ENCODE data around the gene DPH7.

The DPH7 gene

DNA sequence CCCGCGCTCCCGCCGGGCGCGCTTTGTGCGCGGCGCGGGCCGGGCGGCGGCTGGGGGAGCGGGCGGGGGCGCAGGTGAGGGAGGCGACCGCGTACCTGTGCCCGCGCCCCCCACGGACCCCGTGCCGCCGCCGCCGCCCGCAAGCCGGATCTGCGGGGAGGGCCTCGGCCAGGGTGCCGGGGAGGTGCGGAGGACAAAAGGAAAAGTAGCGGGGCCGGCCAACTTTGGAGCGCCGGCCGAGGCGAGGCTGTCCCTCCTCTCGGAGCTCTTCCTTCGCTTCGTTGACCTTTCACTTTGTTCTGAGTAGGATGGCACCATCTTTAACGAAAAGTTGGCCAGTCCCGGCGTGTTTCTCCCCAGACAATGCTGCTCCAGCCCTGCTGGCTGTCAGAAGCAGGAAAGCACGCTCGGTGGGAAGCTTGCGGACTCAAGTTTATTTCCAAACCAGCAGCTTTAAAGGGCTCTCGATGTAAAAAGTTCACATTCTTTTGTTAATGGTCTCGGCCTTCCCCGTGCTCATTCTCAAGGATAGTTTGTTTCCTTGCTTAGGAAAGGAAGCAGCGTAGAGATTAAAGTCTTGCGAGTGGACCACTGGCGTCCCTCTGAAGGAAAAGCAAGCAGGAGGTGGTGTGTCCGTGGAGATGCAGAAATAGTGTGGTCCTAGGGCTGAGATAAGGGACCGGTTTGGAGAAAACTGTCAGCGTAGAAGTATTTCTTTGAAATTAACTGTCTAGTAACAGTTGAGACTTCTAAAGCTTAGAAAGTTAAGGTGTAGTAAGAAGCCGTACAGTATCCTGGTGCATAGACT, 40.7 kb upstream of the DPH7 start:
- Histone ChIP-seq H3K4me3 (peak overlapping the region; percentile 100), H3K27ac (peak overlapping the region; percentile 69 to 97)
- TF ChIP-seq, protein P1, sequence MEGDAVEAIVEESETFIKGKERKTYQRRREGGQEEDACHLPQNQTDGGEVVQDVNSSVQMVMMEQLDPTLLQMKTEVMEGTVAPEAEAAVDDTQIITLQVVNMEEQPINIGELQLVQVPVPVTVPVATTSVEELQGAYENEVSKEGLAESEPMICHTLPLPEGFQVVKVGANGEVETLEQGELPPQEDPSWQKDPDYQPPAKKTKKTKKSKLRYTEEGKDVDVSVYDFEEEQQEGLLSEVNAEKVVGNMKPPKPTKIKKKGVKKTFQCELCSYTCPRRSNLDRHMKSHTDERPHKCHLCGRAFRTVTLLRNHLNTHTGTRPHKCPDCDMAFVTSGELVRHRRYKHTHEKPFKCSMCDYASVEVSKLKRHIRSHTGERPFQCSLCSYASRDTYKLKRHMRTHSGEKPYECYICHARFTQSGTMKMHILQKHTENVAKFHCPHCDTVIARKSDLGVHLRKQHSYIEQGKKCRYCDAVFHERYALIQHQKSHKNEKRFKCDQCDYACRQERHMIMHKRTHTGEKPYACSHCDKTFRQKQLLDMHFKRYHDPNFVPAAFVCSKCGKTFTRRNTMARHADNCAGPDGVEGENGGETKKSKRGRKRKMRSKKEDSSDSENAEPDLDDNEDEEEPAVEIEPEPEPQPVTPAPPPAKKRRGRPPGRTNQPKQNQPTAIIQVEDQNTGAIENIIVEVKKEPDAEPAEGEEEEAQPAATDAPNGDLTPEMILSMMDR (IDR thresholded peaks at IDR 0.05) = no peak
- DNase-seq (ENCODE audit: low spot score) = no peak

DNA sequence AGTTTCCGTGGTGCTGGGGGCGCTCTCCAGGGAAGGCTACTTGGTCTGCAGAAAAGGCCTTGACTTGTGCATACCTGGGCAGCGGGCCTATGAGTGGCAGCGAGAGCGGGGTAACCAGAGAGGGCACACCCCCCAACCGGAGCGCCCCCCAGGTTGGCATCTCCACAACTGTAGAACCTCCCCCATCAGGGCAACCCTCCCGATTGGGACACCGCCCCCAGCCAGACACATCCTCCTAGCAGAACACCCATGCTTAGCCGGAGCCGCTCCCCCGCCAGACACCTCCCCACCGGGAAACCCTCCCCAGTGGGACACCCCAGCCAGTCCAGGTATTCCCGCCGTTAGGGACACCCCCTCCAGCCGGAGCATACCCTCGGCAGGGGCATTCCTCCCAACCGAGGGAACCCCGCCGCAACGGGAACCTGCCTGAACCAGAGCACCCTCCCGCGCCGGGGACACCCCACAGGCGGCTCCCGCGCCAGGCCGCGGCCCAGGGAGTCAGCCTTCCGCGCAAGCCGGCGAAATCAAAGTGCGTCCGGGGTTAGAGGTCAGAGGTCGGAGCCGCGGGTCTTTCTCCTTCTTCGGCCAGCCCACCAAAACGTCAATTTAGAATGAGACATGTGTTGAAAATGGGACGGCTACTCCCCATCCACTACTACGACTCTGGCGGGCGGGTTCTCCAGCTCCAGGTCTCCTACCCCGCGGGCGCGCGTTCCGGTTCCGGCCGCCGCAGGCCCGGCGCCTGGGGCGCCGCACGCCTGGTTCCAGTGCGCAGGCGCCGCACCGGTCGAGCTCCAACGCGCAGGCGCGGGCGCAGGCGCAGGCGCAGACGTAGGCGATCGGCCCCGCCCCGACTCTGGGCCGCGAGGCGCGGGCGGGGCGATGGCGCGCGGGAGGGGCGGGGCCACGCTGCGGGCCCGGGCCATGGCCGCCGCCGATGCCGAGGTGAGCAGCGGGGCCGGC, 39.7 kb upstream of the DPH7 start, which contains the start of gene EHMT1:
Gene EHMT1, plus strand, starts transcription at position 901 of the 963 bp plus-strand sequence. Its CDS starts 24 bp downstream, at position 925.
- TF ChIP-seq, protein P1 (IDR thresholded peaks at IDR 0.05) = no peak

DNA sequence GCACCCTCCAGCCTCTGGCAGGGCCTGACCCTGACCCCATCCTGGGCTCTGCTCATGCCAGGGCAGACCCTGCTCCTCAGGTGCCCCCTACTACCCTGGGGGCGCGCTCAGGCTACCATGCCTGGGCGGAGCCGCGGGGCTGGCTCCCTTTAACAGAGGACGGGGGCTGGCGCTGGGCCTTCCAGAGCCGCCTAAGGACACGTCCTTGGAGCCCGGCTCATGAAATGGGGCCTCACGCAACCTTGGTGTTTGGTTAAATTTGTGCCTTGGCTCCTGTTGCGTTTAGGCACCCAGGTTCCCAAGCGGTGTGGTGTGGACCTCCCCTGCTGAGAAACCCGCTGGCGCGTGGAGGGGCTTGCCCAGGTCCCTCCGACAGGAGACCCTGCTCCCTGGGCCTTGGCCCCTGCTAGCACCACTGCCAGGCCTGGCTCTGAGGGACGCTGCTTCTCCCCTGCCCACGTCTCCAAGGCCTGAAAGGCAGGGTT, 36.7 kb upstream of the DPH7 start:
- TF ChIP-seq, protein P1 (IDR thresholded peaks at IDR 0.05) = no peak
- Histone ChIP-seq H3K4me3 (no peak overlapping the region), H3K27ac (no peak overlapping the region)
- no peak for DNase-seq (ENCODE audit: low spot score)

More for the DNA sequence above, 39.7 kb upstream of the DPH7 start, which contains the start of gene EHMT1:
- peak; percentile 93 for DNase-seq (ENCODE audit: low spot score)
- Histone ChIP-seq H3K27ac (peak within 1 kb of the TSS; percentile 69 to 97), H3K4me3 (peak within 1 kb of the TSS; percentile 100)

DNA sequence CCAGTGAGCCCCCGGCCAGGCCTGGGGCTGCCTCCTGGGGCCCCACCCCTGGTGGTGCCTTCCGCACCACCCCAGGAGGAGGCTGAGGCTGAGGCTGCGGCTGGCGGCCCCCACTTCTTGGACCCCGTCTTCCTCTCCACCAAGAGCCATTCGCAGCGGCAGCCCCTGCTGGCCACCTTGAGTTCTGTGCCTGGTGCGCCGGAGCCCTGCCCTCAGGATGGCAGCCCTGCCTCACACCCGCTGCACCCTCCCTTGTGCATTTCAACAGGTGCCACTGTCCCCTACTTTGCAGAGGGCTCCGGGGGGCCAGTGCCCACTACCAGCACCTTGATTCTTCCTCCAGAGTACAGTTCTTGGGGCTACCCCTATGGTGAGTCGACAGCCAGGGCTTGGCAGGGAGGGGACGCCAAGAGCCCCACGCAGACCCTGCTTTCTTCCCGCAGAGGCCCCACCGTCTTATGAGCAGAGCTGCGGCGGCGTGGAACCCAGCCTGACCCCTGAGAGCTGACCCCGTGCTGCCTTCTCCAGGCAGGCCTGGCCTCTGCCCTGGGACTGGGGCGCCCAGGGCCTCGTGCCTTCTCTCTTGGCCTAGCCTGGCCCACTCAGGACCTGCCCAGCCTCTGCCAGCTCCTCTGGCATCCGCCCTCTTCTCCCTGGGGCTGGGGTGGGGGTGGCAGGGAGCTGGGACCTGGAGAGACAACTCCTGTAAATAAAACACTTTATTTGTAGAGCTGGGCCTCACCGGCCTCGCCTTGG, 36.1 kb upstream of the DPH7 start:
- Histone ChIP-seq H3K27ac (no peak overlapping the region), H3K4me3 (no peak overlapping the region)
- TF ChIP-seq, protein P1 (IDR thresholded peaks at IDR 0.05) = no peak
- no peak for DNase-seq (ENCODE audit: low spot score)

DNA sequence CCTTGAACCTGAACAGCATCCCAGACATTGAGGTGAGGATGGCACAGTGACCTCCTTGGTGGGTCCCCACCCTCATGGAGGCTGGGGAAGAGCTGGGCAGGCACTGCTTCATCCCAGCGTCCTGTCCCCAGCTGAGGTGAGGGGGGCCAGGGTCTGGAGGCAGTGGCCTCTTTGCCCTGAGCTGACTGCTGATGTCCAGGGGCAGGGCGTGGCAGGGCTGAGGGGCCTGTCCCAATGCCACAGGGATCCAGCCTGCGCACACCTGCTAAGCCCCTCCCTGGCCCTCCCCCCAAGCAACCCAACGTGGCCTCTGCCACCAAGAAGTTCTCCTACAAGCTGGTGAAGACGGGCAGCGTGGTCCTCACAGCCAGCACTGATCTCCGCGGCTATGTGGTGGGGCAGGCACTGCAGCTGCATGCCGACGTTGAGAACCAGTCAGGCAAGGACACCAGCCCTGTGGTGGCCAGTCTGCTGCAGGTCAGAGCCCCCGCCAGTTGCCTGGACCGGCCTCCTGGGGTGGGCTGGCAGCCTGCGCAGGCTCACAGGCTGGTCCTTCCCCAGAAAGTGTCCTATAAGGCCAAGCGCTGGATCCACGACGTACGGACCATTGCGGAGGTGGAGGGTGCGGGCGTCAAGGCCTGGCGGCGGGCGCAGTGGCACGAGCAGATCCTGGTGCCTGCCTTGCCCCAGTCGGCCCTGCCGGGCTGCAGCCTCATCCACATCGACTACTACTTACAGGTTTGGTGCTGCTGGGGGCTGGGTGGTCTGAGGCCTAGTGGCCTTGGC, 35.2 kb upstream of the DPH7 start:
- Histone ChIP-seq H3K4me3 (no peak overlapping the region), H3K27ac (no peak overlapping the region)
- TF ChIP-seq, protein P1 (IDR thresholded peaks at IDR 0.05) = no peak
- no peak for DNase-seq (ENCODE audit: low spot score)

DNA sequence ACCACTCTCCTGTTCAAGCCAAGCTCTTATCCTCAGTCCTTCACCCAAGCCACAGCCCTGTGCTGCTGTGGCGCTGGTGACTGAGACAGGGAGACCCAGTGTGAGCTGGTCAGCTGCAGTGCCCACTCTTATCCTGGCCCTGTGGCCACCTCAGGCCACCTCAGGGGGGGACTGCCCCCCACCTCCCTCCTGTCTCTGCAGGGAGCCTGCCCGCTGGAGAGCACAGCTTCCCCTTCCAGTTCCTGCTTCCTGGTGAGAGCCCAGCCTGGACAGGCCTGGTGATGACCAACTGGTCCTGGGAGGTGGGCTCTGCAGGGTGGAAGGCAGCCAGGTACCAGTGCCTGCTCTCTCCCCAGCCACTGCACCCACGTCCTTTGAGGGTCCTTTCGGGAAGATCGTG, 34.5 kb upstream of the DPH7 start:
- Histone ChIP-seq H3K4me3 (no peak overlapping the region), H3K27ac (no peak overlapping the region)
- DNase-seq (ENCODE audit: low spot score) = no peak
- TF ChIP-seq, protein P1 (IDR thresholded peaks at IDR 0.05) = no peak

All from coronary artery (tissue), 2 donors.